Liver (tissue), 9 donors: ENCODE results near the gene UPF1. TPM values are rescaled to one million over a fixed set of nuclear protein-coding genes. Genes with fewer than 3 reads are reported as not detected.

Experiments
- DNase-seq: peaks from one replicate; pipeline ENCODE4 v3.0.0-alpha.2; 2017; ENCODE audit warnings: low spot score
- H3K27ac ChIP-seq, 2 donors: one replicate each; pipeline ENCODE4 v1.7.0; 2013; ENCODE audit warnings: inconsistent platforms in 2 of 2, low read length in 2 of 2, control low read depth in 1 of 2, low read depth in 1 of 2, mild to moderate bottlenecking in 1 of 2
- H3K27me3 ChIP-seq, 4 donors: one replicate each; pipeline versions ENCODE4 v1.6.1 to v1.7.0; 2013; ENCODE audit warnings: low read length in 3 of 4, inconsistent platforms in 1 of 4, mild to moderate bottlenecking in 1 of 4, moderate library complexity in 1 of 4; ENCODE audit not compliant: control insufficient read depth in 4 of 4, insufficient read depth in 4 of 4
- H3K36me3 ChIP-seq, 4 donors: one replicate each; pipeline versions ENCODE4 v1.6.1 to v1.7.0; 2013; ENCODE audit warnings: low read length in 3 of 4, mild to moderate bottlenecking in 3 of 4, low read depth in 1 of 4, moderate library complexity in 1 of 4; ENCODE audit not compliant: control insufficient read depth in 4 of 4, insufficient read depth in 3 of 4
- H3K4me1 ChIP-seq, 4 donors: one replicate each; pipeline versions ENCODE4 v1.6.1 to v1.7.0; 2013; ENCODE audit warnings: low read length in 3 of 4, mild to moderate bottlenecking in 3 of 4, moderate library complexity in 1 of 4; ENCODE audit not compliant: control insufficient read depth in 4 of 4, insufficient read depth in 4 of 4
- H3K4me3 ChIP-seq, 3 donors: one replicate each; pipeline versions ENCODE4 v1.6.1 to v1.7.0; 2013; ENCODE audit warnings: low read length in 3 of 3, control low read depth in 1 of 3, low read depth in 1 of 3, mild to moderate bottlenecking in 1 of 3
- H3K9ac ChIP-seq, 2 donors: one replicate each; pipeline ENCODE4 v1.7.0; 2013; ENCODE audit warnings: low read length in 2 of 2, mild to moderate bottlenecking in 2 of 2, moderate library complexity in 2 of 2, control low read depth in 1 of 2, low read depth in 1 of 2
- H3K9me3 ChIP-seq, 4 donors: one replicate each; pipeline versions ENCODE4 v1.6.1 to v1.7.0; 2013; ENCODE audit warnings: low read length in 3 of 4; ENCODE audit not compliant: control insufficient read depth in 4 of 4
- EGR1 ChIP-seq, 2 donors: IDR thresholded peaks; 2 replicates each; pipeline ENCODE4 v1.6.1; 2016 to 2018; ENCODE audit warnings: antibody characterized with exemption in 2 of 2, low read depth in 2 of 2
- FOXA1 ChIP-seq: IDR thresholded peaks from 2 replicates; pipeline ENCODE4 v1.6.1; 2016; ENCODE audit warnings: antibody characterized with exemption
- FOXA2 ChIP-seq: IDR thresholded peaks from 2 replicates; pipeline ENCODE4 v1.6.1; 2016; ENCODE audit warnings: antibody characterized with exemption
- GABPA ChIP-seq, 2 donors: IDR thresholded peaks in 1 of 2; conservative IDR thresholded peaks in 1 of 2; 2 replicates each; pipeline ENCODE4 v1.6.1; 2016; ENCODE audit warnings: antibody characterized with exemption in 2 of 2, mild to moderate bottlenecking in 1 of 2, moderate library complexity in 1 of 2
- HNF4A ChIP-seq, 2 donors: conservative IDR thresholded peaks; 2 replicates each; pipeline ENCODE4 v1.6.1; 2016; ENCODE audit warnings: antibody characterized with exemption in 2 of 2, mild to moderate bottlenecking in 2 of 2
- HNF4G ChIP-seq: IDR thresholded peaks from 2 replicates; pipeline ENCODE4 v1.6.1; 2016; ENCODE audit warnings: antibody characterized with exemption
- NR2F2 ChIP-seq: IDR thresholded peaks from 2 replicates; pipeline ENCODE4 v1.6.1; 2016; ENCODE audit warnings: antibody characterized with exemption
- RAD21 ChIP-seq, 2 donors: IDR thresholded peaks; 2 replicates each; pipeline ENCODE4 v1.6.1; 2016; ENCODE audit warnings: antibody characterized with exemption in 2 of 2, mild to moderate bottlenecking in 2 of 2
- RXRA ChIP-seq, 2 donors: IDR thresholded peaks; 2 replicates each; pipeline ENCODE4 v1.6.1; 2017 to 2018; ENCODE audit warnings: antibody characterized with exemption in 2 of 2, mild to moderate bottlenecking in 1 of 2
- SP1 ChIP-seq: IDR thresholded peaks from 2 replicates; pipeline ENCODE4 v1.6.1; 2018; ENCODE audit warnings: antibody characterized with exemption, mild to moderate bottlenecking
- TAF1 ChIP-seq: conservative IDR thresholded peaks from 2 replicates; pipeline ENCODE4 v1.6.1; 2016; ENCODE audit warnings: antibody characterized with exemption, mild to moderate bottlenecking
- YY1 ChIP-seq: IDR thresholded peaks from 2 replicates; pipeline ENCODE4 v1.6.1; 2016; ENCODE audit warnings: antibody characterized with exemption, mild to moderate bottlenecking
- WGBS: extraction: QIAGEN DNeasy Blood & Tissue Kit; methylation state at CpG from one replicate; pipeline ENCODE4 v1.1.7; 2013; 5-methylcytosine and 5-hydroxymethylcytosine counted together
- polyA plus RNA-seq, 2 donors: library from polyadenylated mRNA; stranded (reverse) in 1 of 2; unstranded in 1 of 2; fragments of 200-250 nt in 1 of 2; fragments of >200 nt in 1 of 2; fragmentation: Nextera tagmentation in 1 of 2; extraction: Ambion mirVana in 1 of 2; gene quantifications; one replicate each; pipeline versions ENCODE4 v1.2.1 to v1.2.3, GENCODE V29; 2013 to 2015
- total RNA-seq, 2 donors: library from RNA; depleted of rRNA; stranded (reverse); fragments of >200 nt; gene quantifications; one replicate each; pipeline ENCODE4 v1.2.3, GENCODE V29; 2014
- TF ChIP-seq, protein P1 (sequence below): fragments of 150-350 bp; IDR thresholded peaks from 2 replicates; pipeline ENCODE4 v1.5.1; 2017; ENCODE audit warnings: improper control_type of control experiment, low read depth, low read length; ENCODE audit not compliant: missing input control
- TF ChIP-seq, protein P2 (sequence below): IDR thresholded peaks from 2 replicates; pipeline ENCODE4 v1.6.1; 2016; ENCODE audit warnings: antibody characterized with exemption, mild to moderate bottlenecking
- TF ChIP-seq, protein P3 (sequence below): IDR thresholded peaks from 2 replicates; pipeline ENCODE4 v1.6.1; 2016; ENCODE audit warnings: antibody characterized with exemption
- TF ChIP-seq, protein P4 (sequence below): IDR thresholded peaks from 2 replicates; pipeline ENCODE4 v1.6.1; 2016; ENCODE audit warnings: antibody characterized with exemption
- donor health status: healthy.
- donor health status: healthy.
- donor health status: healthy.
- donor health status: healthy.
- donor health status: healthy.

The UPF1 gene
- total and polyA plus RNA-seq, 4 donors = 5.7 to 51.0 (median 35.2) TPM

DNA sequence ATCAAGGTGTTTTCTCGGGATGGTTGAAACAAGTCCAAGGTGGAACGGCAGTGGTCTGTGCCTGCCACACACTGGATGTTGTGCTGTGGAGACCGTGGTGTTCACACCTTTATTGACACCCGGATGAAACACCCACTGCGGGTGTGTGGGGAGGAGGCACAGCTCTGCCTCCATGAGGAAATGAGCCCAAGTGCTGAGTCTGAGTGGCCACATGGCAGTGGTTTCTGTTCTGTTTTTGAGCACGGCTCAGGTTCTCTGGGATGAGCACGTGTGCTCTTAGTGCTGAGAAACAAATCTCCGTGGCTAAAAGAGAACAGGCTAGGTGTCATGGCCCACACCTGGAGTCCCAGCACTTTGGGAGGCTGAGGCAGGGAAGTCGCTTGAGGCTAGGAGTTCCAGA, 29.5 kb downstream of the UPF1 start:
- WGBS = 85% methylated on average over 9 of the region's 9 CpGs
- H3K36me3 ChIP-seq = peaks cover 42 to 98% (median 60%) of the 10 kb centered on the region in 4 donors
- no peak for TF ChIP-seq RAD21 (IDR thresholded peaks at IDR 0.05)
- TF ChIP-seq, protein P1, sequence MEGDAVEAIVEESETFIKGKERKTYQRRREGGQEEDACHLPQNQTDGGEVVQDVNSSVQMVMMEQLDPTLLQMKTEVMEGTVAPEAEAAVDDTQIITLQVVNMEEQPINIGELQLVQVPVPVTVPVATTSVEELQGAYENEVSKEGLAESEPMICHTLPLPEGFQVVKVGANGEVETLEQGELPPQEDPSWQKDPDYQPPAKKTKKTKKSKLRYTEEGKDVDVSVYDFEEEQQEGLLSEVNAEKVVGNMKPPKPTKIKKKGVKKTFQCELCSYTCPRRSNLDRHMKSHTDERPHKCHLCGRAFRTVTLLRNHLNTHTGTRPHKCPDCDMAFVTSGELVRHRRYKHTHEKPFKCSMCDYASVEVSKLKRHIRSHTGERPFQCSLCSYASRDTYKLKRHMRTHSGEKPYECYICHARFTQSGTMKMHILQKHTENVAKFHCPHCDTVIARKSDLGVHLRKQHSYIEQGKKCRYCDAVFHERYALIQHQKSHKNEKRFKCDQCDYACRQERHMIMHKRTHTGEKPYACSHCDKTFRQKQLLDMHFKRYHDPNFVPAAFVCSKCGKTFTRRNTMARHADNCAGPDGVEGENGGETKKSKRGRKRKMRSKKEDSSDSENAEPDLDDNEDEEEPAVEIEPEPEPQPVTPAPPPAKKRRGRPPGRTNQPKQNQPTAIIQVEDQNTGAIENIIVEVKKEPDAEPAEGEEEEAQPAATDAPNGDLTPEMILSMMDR = no peak
- TF ChIP-seq SP1 = no peak
- no peak for TF ChIP-seq FOXA1
- TF ChIP-seq NR2F2 = no peak
- no peak for TF ChIP-seq FOXA2
- no peak for TF ChIP-seq HNF4A (conservative IDR thresholded peaks at IDR 0.05)
- no peak for TF ChIP-seq HNF4G
- no peak for TF ChIP-seq RXRA (IDR thresholded peaks at IDR 0.05)
- TF ChIP-seq, protein P2, sequence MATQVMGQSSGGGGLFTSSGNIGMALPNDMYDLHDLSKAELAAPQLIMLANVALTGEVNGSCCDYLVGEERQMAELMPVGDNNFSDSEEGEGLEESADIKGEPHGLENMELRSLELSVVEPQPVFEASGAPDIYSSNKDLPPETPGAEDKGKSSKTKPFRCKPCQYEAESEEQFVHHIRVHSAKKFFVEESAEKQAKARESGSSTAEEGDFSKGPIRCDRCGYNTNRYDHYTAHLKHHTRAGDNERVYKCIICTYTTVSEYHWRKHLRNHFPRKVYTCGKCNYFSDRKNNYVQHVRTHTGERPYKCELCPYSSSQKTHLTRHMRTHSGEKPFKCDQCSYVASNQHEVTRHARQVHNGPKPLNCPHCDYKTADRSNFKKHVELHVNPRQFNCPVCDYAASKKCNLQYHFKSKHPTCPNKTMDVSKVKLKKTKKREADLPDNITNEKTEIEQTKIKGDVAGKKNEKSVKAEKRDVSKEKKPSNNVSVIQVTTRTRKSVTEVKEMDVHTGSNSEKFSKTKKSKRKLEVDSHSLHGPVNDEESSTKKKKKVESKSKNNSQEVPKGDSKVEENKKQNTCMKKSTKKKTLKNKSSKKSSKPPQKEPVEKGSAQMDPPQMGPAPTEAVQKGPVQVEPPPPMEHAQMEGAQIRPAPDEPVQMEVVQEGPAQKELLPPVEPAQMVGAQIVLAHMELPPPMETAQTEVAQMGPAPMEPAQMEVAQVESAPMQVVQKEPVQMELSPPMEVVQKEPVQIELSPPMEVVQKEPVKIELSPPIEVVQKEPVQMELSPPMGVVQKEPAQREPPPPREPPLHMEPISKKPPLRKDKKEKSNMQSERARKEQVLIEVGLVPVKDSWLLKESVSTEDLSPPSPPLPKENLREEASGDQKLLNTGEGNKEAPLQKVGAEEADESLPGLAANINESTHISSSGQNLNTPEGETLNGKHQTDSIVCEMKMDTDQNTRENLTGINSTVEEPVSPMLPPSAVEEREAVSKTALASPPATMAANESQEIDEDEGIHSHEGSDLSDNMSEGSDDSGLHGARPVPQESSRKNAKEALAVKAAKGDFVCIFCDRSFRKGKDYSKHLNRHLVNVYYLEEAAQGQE = no peak
- no peak for TF ChIP-seq EGR1 (IDR thresholded peaks at IDR 0.05; ENCODE audit: low read depth in 2 of 2)
- TF ChIP-seq TAF1 = no peak

DNA sequence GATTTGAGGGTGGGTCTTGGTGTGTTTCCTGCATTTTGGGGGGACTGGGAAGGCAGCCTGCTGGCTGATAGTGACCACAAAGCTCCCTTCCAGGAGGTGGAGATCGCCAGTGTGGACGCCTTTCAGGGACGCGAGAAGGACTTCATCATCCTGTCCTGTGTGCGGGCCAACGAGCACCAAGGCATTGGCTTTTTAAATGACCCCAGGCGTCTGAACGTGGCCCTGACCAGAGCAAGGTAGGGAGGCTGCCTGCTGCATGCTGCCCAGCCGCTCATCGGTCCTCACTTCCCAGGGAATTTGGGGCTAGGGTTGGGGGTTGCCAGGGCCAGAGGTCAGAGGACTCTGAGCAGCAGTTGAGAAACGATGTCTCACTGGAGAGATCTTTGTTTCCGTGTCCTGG, 30.2 kb downstream of the UPF1 start:
- no peak for DNase-seq

More for the DNA sequence above, 29.5 kb downstream of the UPF1 start:
- H3K9ac ChIP-seq = no peak overlapping the region
- peaks cover 0 to 9% (median under 1%) of the 10 kb centered on the region in 4 donors for H3K4me1 ChIP-seq
- no peak for DNase-seq
- no peaks in the 10 kb centered on the region for H3K9me3 ChIP-seq
- no peak overlapping the region for H3K27ac ChIP-seq
- no peaks in the 10 kb centered on the region for H3K27me3 ChIP-seq
- no peak overlapping the region for H3K4me3 ChIP-seq

More for the DNA sequence above, 30.2 kb downstream of the UPF1 start:
- Histone ChIP-seq H3K4me1 (peaks cover 0 to 9% (median 0%) of the 10 kb centered on the region in 4 donors), H3K9me3 (no peaks in the 10 kb centered on the region), H3K27me3 (no peaks in the 10 kb centered on the region), H3K9ac (no peak overlapping the region), H3K27ac (no peak overlapping the region), H3K4me3 (no peak overlapping the region), H3K36me3 (peaks cover 38 to 98% (median 53%) of the 10 kb centered on the region in 4 donors)
- TF ChIP-seq, protein P2 = no peak
- TF ChIP-seq SP1 (no peak), HNF4A (conservative IDR thresholded peaks at IDR 0.05) (no peak), GABPA (IDR thresholded peaks at IDR 0.05 in 1 of 2, conservative IDR thresholded peaks at IDR 0.05 in 1 of 2) (no peak), RAD21 (IDR thresholded peaks at IDR 0.05) (no peak), HNF4G (no peak), NR2F2 (no peak), FOXA1 (no peak), YY1 (no peak), TAF1 (no peak)
- TF ChIP-seq, protein P3, sequence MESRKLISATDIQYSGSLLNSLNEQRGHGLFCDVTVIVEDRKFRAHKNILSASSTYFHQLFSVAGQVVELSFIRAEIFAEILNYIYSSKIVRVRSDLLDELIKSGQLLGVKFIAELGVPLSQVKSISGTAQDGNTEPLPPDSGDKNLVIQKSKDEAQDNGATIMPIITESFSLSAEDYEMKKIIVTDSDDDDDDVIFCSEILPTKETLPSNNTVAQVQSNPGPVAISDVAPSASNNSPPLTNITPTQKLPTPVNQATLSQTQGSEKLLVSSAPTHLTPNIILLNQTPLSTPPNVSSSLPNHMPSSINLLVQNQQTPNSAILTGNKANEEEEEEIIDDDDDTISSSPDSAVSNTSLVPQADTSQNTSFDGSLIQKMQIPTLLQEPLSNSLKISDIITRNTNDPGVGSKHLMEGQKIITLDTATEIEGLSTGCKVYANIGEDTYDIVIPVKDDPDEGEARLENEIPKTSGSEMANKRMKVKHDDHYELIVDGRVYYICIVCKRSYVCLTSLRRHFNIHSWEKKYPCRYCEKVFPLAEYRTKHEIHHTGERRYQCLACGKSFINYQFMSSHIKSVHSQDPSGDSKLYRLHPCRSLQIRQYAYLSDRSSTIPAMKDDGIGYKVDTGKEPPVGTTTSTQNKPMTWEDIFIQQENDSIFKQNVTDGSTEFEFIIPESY = no peak
- TF ChIP-seq, protein P4, sequence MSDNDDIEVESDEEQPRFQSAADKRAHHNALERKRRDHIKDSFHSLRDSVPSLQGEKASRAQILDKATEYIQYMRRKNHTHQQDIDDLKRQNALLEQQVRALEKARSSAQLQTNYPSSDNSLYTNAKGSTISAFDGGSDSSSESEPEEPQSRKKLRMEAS = no peak
- TF ChIP-seq, protein P1 = no peak
- 95% methylated on average over 12 of the region's 12 CpGs for WGBS
